ENCODE measurements around the gene ATXN1. TPM values are rescaled to one million over a fixed set of nuclear protein-coding genes. Genes with fewer than 3 reads are reported as not detected.

ATXN1 gene
- total RNA-seq, 1 donor from 2014 or later = 27.2 TPM

DNA sequence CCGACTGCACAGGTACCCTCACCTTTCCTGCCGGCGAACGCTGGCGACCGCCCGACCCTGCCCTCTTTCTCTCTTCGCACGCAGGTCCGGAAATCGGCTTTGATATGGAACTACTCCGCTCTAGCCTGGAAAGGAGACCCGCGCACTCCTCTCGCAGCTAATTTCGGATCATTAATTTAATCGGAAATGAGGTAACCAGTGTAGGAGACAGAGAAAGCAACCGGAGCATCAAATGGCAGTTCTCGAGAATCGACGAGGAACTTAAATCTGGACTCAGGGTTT is 949 bp upstream of the ATXN1 start:
- peak; percentile 26 for DNase-seq (ENCODE audit: low read depth)

DNA sequence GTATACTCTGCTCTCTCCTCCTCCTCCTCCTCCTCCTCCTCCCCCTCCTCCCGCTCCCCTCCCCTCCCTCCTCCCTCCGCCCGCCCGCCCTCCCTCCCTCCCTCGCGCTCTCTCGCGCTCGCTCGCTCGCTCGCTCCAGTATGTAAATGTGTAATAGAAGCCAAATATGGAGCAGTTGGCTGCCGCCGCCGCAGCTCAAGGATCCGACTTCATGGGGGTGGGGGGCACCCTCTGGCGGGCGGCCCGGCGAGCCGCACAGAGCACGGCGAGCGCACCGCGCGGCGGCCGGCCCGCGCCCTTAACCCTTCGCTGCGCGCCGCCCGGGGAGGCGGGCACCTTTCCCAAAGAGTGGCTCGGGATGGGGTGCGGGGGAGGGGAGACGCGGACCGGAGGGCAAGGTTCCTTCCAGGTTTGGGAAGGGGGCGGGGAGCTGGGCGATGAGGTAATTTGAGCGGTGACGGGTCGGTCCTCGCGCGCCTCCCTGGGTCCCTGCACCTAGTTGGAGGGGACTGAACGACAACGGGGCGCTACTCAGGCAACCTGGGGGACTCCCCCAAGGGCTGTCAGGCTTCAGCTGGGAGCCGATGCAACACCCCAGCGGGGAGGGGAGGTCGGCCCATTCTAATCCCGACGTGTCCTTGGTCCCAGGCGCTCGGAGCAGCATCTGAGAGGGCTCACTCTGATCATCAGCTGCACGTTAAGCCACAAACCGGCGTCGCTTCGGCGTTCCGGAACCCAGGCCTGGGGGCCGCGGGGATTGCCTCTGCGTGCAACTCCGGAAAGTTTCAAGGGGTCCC is 409 bp upstream of the ATXN1 start:
- peak; percentile 70 for DNase-seq (ENCODE audit: low read depth)

DNA sequence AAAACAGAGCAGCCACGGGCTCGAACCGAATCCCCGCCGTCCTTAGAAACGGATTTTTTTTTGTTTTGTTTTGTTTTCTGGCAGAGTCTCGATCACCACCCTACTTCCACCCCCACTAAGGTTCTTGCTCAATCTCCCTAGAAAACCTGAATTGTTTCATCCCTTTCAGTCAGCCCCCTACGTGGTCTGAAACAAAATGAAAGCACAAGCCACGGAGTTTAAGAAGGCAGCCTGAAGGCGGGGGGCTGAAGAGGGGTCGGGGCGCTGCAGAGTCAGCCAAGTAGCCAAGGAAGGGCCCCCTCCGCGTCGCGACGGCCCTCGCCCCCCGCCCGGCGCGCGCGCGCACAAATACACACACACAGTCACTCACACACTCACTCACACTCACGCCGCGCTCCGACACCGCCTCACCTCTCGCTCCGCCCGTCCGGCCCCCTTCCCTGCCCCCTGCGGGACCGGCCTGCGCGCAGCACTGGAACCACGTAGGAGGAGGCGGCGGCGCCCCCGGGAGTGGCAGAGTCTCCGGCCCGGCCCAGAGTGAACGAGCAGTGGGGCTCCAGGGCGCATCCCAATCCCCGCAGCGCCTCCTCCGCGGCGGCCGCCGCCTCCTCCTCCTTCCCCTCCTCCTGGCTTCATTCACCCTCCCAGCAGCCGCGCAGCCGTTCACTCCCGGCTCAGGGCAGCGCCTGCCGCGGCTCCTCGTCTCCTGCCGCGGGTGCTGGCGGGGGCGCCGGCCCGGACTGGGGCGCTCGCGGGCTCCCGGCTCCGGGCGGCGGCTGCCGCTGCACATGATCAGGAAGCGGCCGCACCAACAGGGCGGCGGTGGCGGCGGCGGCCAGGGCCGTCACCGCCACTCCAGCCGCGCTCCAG is 1.4 kb downstream of the ATXN1 start:
- DNase-seq (ENCODE audit: low read depth) = peak; percentile 86

- DNase-seq (ENCODE audit: low read depth) = peak; percentile 40
These were observed 2.0 kb downstream of the ATXN1 start for GRCh38 chr6:16759181-16759645.

GRCh38 chr6:16758163-16758975 is 2.9 kb downstream of the ATXN1 start:
- DNase-seq (ENCODE audit: low read depth) = peak; percentile 30

GRCh38 chr6:16757332-16757731 is 3.9 kb downstream of the ATXN1 start:
- DNase-seq (ENCODE audit: low read depth) = no peak

GRCh38 chr6:16756660-16757255 is 4.5 kb downstream of the ATXN1 start:
- peak; percentile 26 for DNase-seq (ENCODE audit: low read depth)

- DNase-seq (ENCODE audit: low read depth) = no peak
These were observed 5.7 kb downstream of the ATXN1 start for GRCh38 chr6:16755544-16755943.

- DNase-seq (ENCODE audit: low read depth) = no peak
These were observed 6.4 kb downstream of the ATXN1 start for GRCh38 chr6:16754876-16755275.

GRCh38 chr6:16754274-16754673 is 7.0 kb downstream of the ATXN1 start:
- DNase-seq (ENCODE audit: low read depth) = no peak

DNA sequence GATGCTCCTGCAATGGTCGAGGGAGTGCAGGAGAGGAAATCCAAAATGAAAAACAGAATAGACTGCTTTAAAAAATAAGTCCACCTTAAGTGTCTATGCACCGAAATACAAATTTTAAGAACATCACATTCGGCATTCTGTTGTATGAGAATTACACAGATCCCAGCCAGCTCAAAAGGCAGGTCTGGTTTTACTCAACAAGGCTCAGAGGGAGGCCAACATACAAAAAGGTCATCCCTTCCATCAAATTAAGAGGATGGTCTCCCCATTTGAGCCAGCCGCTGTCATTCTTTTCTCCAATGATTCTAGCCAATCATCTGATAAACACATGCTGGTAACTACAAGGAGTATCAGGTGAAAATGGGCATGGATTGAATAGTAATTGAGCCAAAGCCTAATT is 7.9 kb downstream of the ATXN1 start:
- DNase-seq (ENCODE audit: low read depth) = no peak

DNA sequence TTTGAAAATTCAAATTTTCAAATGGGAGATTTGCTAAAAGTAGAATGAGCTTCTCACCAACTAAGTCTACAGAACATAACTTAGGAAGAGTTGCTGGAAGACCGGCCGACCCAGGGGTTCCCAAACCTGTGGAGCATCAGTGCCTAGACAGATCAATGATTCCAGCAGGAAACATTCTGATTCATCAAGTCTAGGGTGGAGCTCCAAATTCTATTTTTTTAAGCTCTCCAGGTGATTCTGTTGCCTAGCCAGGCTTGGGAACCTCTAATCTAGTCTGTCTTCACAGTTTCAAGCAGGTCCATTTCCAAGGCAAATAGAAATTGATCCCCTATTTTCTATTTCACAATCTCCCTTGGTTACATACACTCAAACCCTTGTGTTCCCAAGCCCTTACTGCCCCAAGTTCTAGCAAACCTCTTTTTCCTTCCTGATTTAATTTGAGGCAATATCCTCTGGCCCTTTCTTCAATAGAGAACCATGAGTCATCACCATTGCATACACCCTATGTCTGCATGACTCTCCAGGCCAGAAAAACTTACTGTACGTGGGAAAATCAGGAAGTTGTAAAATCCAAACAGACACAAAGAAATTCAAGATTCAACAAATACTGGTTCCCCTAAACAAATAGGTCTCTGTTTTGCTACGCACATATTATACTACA is 8.9 kb downstream of the ATXN1 start:
- peak; percentile 92 for DNase-seq (ENCODE audit: low read depth)

DNA sequence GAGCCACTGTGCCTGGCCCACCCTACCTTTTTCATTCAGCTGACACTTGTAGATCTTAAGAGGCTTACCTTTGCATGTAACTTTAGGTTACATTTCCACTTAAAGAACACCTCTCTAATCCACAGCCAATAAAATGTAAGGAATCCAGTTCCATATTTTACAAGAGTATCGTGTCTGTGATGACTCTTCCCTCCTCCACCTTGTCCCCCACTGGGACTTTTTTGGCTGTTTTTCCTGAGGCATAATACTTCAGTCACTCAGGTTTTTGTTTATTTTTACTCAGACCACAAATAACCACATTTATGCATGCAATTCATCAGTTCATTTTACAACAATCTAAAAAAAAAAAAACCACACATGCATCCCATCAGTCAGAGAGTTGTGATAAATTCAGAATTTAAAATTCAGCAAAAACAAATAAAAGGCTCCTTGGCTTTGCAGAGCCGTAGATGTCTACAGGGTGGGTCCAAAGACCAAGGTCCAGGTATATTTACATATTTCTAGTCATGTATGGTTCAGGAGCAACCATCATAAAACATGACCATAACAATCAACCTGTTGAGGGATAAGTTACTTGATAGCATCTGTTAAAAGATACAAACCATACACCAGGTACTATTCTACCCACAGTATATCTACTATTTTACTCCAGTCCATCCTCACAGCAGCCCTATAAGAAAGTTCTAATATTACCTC is 9.9 kb downstream of the ATXN1 start:
- no peak for DNase-seq (ENCODE audit: low read depth)

DNA sequence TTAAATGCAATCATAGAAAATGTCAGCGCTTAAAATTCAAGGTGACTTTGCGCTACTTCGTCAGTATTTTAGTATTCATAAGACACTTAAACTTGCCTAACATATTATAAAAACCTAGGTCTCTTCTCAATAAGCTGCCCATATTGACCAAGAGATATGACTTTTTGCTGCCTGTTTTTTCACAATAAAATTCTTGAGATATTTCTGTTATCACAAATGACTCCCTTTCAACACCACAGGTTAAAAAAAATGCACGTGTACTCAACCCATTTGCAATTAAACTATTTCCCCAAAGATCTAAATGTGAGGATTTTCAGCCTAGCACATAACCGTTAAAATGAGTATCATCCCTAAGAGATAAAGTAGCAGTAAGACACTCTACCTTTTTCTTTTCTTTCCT is 10.7 kb downstream of the ATXN1 start:
- no peak for DNase-seq (ENCODE audit: low read depth)

GRCh38 chr6:16749516-16750485 is 11.5 kb downstream of the ATXN1 start:
- no peak for DNase-seq (ENCODE audit: low read depth)

- DNase-seq (ENCODE audit: low read depth) = no peak
These were observed 13.3 kb downstream of the ATXN1 start for GRCh38 chr6:16748025-16748319.

DNA sequence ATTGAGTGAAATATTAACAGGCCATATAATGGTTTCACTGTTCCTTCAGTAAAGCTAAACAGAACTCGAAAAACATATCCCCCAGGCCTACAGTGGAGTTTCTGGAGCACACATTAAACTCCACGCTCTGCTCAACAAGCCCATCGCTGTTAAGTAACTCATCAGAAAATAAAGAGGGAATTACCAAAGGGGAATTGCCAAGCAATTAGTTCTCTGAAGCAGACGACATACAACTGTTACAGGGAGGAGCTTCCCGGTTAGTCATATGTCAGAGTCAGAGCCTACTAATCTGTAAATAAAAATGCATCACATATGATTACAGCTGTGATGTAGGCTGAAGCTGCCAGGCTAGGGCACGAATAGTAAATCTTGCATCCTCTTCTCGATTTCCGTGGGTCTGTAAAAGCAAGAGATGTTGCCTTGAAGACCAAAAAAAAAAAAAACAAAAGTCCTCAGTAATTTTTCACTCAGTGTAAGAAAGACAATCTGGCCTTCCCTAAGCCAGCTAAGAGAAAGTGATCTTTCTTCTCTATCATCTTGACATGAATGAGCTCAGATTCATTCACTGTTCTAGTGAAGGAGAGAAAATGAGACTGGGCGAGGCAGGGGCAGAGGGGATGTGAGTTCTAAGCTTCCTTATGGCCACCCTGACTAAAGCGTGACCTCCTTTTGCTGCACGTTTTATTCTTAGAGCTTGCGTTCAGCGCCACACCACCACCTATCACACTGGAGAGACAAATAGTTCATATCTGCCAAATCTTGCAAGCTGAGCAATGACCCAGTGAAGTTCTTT is 13.8 kb downstream of the ATXN1 start:
- DNase-seq (ENCODE audit: low read depth) = peak; percentile 96

DNA sequence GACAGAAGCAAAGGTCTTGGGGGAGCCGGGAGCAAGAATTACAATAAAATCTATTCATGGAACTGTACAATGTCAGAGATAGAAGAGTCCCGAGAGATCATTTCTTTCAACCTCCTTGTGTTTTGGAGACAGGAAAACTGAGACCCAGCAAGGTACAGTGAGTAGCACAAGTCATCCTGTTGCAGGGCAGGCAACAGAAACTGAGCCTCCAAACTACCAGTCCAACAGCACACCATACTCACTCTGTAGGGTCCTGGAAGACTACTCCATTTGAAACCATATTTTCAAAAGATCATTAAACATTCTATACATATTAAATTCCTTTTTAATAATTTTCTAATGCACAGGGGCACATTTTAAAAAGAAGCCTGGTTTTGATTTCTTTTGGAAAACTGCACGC is 14.4 kb downstream of the ATXN1 start:
- DNase-seq (ENCODE audit: low read depth) = no peak

- no peak for DNase-seq (ENCODE audit: low read depth)
These were observed 14.9 kb downstream of the ATXN1 start for GRCh38 chr6:16746401-16746800.
